Measurements from ENCODE around the gene ARL17A.
"Not testable (repeated sequence)": the region's sequence is repeated elsewhere in the genome, so short reads cannot be mapped to it uniquely, and the experiment has no call there.

Gene ARL17A

DNA sequence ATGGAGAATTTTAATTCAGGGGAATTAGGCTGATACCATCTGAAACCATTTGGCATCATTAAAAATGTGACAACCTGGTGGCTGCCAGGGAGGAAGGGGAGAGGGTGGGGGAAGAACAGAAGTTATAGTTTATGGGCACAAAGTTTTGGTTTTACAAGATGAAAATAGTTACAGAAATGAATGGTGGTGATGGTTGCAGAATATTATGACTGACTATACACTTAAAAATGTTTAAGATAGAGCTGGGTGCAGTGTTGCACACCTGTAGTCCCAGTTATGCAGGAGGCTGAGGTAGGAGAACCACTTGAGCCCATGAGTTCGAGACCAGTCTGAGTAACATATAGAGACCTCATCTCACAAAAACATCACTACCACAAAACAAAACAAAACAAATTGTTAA, 12.5 kb downstream of the ARL17A start:
- DNase-seq (ENCODE audit: extremely low read depth, low read depth); H3K4me3 ChIP-seq (replicated peaks; ENCODE audit: low read depth, low read length): not testable (repeated sequence)

- not testable (repeated sequence) for H3K4me3 ChIP-seq (replicated peaks; ENCODE audit: low read depth, low read length); DNase-seq (ENCODE audit: extremely low read depth, low read depth)
These were observed 13.2 kb downstream of the ARL17A start for GRCh38 chr17:46566284-46566683.

DNA sequence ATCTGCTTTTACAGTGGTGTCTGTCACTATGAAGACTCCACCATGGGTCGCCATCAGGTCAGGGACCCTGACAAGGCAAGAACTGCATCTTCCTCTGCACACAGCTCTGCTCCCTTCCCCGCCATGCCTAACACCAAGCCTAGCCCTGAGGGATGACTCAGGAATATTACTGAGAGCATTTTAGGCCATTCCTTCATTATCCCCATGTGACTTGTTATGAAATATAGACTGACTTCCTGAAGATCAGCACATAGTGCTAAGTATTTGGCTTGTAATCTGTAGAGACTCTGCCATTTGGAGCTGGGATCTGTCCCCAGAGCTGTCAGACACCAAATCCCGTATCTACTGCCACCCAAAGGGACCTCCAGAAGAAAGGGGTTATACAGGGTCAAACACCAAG, 19.4 kb downstream of the ARL17A start:
- not testable (repeated sequence) for H3K4me3 ChIP-seq (replicated peaks; ENCODE audit: low read depth, low read length); DNase-seq (ENCODE audit: extremely low read depth, low read depth)

DNA sequence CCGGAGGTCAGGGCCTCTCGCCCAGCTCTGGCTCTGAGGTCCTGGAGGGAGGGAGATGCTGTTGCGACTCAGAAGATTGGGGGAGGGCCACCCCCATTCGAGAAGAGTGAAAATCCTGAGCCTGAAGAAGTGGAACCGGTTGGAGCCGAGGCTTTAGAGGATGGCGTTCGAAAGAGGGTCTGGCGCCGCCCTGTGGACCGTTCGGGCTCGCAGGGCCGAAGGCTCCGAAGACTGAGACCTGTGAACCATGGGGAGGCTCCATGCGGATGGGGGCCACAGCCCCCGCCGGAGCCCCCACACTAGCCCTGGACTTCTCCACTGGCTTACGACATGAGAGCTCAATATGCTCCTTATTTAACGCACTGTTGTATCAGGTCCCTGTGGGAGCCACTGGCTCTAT, 20.3 kb downstream of the ARL17A start:
- H3K4me3 ChIP-seq (replicated peaks; ENCODE audit: low read depth, low read length); DNase-seq (ENCODE audit: extremely low read depth, low read depth): not testable (repeated sequence)

GRCh38 chr17:46548607-46549006, 30.9 kb downstream of the ARL17A start:
- not testable (repeated sequence) for H3K4me3 ChIP-seq (replicated peaks; ENCODE audit: low read depth, low read length); DNase-seq (ENCODE audit: extremely low read depth, low read depth)

DNA sequence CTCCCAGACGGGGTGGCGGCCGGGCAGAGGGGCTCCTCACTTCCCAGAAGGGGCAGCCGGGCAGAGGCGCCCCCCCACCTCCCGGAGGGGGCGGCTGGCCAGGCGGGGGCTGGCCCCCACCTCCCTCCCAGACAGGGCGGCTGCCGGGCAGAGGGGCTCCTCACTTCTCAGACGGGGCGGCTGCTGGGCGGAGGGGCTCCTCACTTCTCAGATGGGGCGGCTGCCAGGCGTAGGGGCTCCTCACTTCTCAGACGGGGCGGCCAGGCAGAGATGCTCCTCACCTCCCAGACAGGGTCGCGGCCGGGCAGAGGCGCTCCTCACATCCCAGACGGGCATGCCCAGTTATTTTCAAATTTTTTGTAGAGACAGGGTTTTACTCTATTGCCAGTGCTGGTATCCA, 44.8 kb downstream of the ARL17A start:
- not testable (repeated sequence) for DNase-seq (ENCODE audit: extremely low read depth, low read depth)

GRCh38 chr17:46512168-46512567, 67.3 kb downstream of the ARL17A start, which contains the start of gene LRRC37A2:
TSS of gene LRRC37A2 (plus strand) at chr17:46512468. CDS start at chr17:46512713, 245 bp downstream.
- H3K4me3 ChIP-seq (replicated peaks; ENCODE audit: low read depth, low read length); DNase-seq (ENCODE audit: extremely low read depth, low read depth): not testable (repeated sequence)

More for the DNA sequence above, 44.8 kb downstream of the ARL17A start:
- H3K4me3 ChIP-seq (replicated peaks; ENCODE audit: low read depth, low read length) = not testable (repeated sequence)

DNA sequence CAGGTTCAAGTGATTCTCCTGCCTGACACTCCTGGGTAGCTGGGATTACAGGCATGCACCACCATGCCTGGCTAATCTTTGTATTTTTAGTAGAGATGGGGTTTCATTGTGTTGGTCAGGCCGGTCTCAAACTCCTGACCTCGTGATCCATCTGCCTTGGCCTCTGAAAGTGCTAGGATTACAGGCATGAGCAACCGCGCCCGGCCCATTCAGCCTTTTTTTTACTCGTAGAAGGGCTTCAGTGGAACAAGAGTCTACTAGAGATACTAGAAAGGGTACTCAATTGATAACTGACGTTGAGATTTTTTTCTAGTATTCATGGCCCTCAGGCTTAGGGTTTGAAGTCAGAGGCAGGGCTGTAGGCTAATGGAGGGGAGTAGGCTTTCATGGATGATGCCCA, 73.6 kb downstream of the ARL17A start:
- DNase-seq (ENCODE audit: extremely low read depth, low read depth) = not testable (repeated sequence)

DNA sequence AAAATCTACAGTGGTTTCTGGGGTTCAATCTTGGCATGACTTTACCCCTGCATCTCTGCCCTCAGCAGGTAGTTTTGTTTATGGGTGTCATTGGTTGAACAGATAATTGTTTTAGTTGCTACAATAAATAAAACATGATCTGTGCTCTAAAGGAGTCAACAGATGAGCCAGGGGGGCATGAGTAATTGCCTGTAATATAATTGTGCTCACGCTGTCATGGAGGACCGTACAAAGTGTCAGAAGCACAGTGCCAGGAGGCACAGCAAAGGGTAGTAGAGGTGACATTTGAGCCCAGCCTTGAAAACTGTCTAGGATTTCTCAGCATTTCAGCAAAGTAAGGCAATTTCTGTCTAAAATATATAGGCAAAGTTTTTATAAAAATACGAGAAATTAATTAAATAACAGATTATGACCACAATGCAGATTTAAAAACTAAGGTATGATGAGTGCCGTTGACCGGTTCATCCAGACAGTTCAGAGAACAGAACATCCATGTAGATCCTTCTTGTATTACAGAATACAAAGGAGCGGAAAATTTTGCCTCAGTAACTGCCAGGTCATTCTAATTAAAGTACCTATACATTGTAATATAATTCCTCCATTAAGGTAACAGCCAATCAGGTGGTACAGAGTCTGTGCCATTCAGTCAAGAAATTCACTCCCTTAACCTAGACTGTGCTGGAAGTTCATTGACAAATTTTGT, 79.9 kb downstream of the ARL17A start:
- not testable (repeated sequence) for DNase-seq (ENCODE audit: extremely low read depth, low read depth); H3K4me3 ChIP-seq (replicated peaks; ENCODE audit: low read depth, low read length)

More for the DNA sequence above, 73.6 kb downstream of the ARL17A start:
- not testable (repeated sequence) for H3K4me3 ChIP-seq (replicated peaks; ENCODE audit: low read depth, low read length)

- not testable (repeated sequence) for H3K4me3 ChIP-seq (replicated peaks; ENCODE audit: low read depth, low read length); DNase-seq (ENCODE audit: extremely low read depth, low read depth)
These were observed 87.5 kb downstream of the ARL17A start for GRCh38 chr17:46492021-46492420.

DNA sequence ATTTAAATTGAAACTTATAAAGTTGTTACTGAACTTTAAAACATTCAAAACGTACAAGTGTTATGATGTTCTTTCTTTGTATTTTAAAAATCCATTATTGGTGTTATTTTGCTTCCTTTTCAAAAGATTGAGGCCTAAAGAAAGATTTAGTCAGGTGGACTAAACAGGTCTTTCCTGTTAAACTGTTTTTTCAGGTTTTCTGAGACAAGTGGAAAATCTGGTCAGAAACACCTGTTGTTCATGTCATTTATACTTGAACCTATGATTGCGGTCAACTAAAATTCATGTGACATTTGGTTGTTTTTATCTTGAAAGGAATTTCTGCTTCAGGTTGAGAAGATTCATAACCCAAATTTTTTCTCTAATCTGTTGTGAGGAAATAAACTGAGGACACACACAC, 98.2 kb downstream of the ARL17A start:
- H3K4me3 ChIP-seq (replicated peaks; ENCODE audit: low read depth, low read length); DNase-seq (ENCODE audit: extremely low read depth, low read depth): not testable (repeated sequence)

DNA sequence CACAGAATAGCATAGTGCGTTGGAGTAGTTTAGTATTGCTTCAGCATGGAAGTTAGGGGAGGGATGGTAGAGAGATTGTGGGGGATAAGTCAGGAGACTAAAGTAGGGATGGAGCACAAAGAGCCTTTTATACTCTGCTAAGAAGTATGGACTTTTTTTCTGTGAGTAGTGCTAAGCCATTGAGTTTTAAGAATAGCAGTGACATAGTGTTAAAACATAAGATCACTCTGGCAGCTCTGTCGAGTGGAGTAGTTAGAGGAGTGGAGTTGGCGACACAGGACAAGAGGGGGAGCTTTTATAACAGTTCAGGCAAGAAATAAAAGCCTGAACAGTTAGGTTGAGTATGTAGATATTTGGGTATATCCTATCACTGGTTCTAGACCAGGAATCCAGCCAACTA, 100.7 kb downstream of the ARL17A start:
- not testable (repeated sequence) for DNase-seq (ENCODE audit: extremely low read depth, low read depth); H3K4me3 ChIP-seq (replicated peaks; ENCODE audit: low read depth, low read length)

DNA sequence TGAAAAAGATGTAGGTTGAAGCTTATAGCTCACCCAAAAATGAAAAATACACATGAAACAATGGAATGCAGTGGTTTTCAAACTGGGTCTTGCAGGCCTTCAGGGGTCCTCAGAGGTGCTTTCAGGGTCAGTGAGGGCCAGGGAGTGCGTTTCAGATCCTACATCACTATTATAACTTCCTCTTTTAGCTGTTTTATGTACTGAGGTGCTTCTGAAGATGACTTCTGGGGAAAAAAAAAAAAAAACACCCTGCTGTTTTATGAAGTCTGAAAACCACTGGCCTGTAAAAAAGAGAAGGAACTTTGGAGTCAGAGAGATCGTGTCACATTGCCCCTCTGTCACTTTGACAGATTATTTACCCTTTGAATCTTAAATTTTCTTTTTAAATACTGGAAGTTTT, 103.9 kb downstream of the ARL17A start:
- not testable (repeated sequence) for H3K4me3 ChIP-seq (replicated peaks; ENCODE audit: low read depth, low read length); DNase-seq (ENCODE audit: extremely low read depth, low read depth)

- not testable (repeated sequence) for DNase-seq (ENCODE audit: extremely low read depth, low read depth); H3K4me3 ChIP-seq (replicated peaks; ENCODE audit: low read depth, low read length)
These were observed 105.0 kb downstream of the ARL17A start for GRCh38 chr17:46474489-46474888.

DNA sequence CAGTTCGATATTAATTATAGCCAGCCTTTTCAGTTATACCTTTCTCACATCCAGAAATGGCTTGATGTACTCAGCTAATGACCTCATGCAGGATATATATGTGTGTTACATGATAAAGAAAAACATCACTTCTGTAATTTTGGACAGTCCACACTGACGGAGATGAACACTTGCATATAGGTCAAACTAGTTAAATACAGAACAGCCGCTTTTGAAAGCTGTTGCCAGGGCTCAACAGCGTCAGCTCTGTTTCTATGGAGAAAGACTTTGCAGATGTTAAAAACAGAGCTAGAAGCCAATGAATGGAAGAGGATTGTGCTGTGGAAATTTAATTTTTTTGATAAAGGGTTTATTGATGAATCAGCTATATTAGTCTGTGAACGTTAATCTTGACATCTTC, 111.9 kb downstream of the ARL17A start:
- DNase-seq (ENCODE audit: extremely low read depth, low read depth); H3K4me3 ChIP-seq (replicated peaks; ENCODE audit: low read depth, low read length): not testable (repeated sequence)
